ENCODE results near the gene GPANK1. TPM values are rescaled to one million over a fixed set of nuclear protein-coding genes. Genes with fewer than 3 reads are reported as not detected.

The GPANK1 gene
- total and polyA plus RNA-seq, 10 of the 15 experiments (the other 5 are each of a cell fraction or from before 2014, with no cell fraction given): 11.7 to 36.3 (median 17.5) TPM

DNA sequence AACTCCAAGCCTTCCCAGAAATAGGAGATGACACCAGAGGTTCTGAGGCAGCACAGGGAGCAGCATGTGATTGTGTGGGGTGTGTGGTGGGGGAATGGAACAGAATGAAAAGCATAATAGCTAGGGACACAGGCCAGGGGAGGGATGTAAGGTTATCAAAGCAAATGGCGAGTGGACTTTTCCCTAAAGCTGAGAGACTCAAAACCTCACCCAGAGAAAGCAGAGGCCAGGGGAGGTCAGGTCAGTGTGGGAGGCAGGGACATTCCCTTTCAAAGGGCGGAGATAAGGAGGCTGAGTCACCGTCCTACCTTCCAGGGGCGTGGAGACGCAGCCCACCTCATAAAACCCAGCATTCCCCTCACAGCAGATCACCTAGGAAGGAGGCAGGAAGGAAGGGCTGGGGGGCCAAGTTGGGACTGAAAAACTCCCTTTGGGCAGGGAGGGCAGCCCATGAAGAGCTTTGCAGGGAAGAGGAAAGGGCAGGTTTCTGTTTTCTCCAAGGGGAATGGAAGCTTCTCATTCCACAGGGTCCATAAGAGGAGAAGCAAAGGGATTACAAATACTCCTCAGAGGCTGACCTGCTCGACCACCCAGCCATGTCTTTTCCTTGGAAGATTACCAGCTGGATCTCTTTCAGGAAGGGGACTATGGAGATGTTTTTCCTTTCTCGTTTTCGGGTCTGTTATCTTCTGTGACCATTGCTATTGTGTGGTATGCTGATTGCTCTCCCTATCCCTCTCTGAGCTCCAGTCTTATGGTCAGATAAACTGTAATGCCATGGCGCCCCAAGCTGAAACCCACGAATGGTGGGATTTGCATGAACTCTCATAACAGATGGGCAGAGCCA is 25.7 kb upstream of the GPANK1 start:
- H3K27ac ChIP-seq (ENCODE audit: control insufficient read depth, insufficient read depth): no peak overlapping the region
- no peak overlapping the region for H3K9ac ChIP-seq (ENCODE audit: control insufficient read depth, insufficient read depth, low read length)
- in situ Hi-C loops (cut with MboI): no loop called here
- no peaks in the 10 kb centered on the region for H3K4me1 ChIP-seq (ENCODE audit: control insufficient read depth, insufficient read depth, low read length)
- FAIRE-seq: no peak
- H3K4me2 ChIP-seq (ENCODE audit: control insufficient read depth, insufficient read depth): no peak overlapping the region
- no peak overlapping the region for H2AFZ ChIP-seq (ENCODE audit: control insufficient read depth, low read depth, low read length)
- ChIA-PET CTCF (interaction anchor here (0.7 to 2.3 kb wide), 3 partner anchors 15 to 139 kb away, joined by 4 to 7 read pairs (median 5); no protein-coding TSS in a partner anchor), RAD21 (ENCODE audit: unreplicated experiment) (interaction anchor here (1.1 kb wide), 1 partner anchor 68 kb away, joined by 3 read pairs; no protein-coding TSS in a partner anchor), SMC1A (ENCODE audit: uncharacterized antibody, unreplicated experiment) (interaction anchor here (0.7 to 0.8 kb wide), 3 partner anchors 11 to 173 kb away, joined by 3 to 4 read pairs (median 3); no protein-coding TSS in a partner anchor), POLR2A (interaction anchor here (0.5 to 0.8 kb wide), 3 partner anchors 28 to 140 kb away, joined by 3 to 7 read pairs (median 3); no protein-coding TSS in a partner anchor)
- peaks cover 15 to 41% of the 10 kb centered on the region in 2 experiments for H3K36me3 ChIP-seq (ENCODE audit: control insufficient read depth in 2 of 2, insufficient read depth in 2 of 2, low read length in 1 of 2)
- intact Hi-C loops (cut with micrococcal nuclease; ENCODE audit: unreplicated experiment): no loop called here
- TF ChIP-seq ZSCAN29 (IDR thresholded peaks at IDR 0.05) (no peak), TAF1 (IDR thresholded peaks at IDR 0.05; ENCODE audit: borderline replicate concordance, low read depth, low read length) (no peak), EP300 (IDR thresholded peaks at IDR 0.05; ENCODE audit: borderline replicate concordance in 1 of 2, control insufficient read depth in 1 of 2, low read depth in 2 of 2, low read length in 2 of 2) (no peak), ZNF217 (IDR thresholded peaks at IDR 0.05) (no peak), BHLHE40 (IDR thresholded peaks at IDR 0.05; ENCODE audit: borderline replicate concordance in 1 of 2, low read depth in 2 of 2, low read length in 1 of 2) (no peak), MXI1 (IDR thresholded peaks at IDR 0.05; ENCODE audit: low read depth, low read length) (no peak), PML (IDR thresholded peaks at IDR 0.05; ENCODE audit: low read length) (no peak), ZNF24 (IDR thresholded peaks at IDR 0.05) (no peak), KDM1A (IDR thresholded peaks at IDR 0.05; ENCODE audit: borderline replicate concordance) (no peak), EGR1 (IDR thresholded peaks at IDR 0.05; ENCODE audit: borderline replicate concordance in 1 of 2, low read depth in 2 of 2, low read length in 2 of 2) (no peak), SIX5 (IDR thresholded peaks at IDR 0.05; ENCODE audit: low read depth, low read length, severe bottlenecking) (no peak), GATAD2B (conservative IDR thresholded peaks at IDR 0.05; ENCODE audit: low read depth) (no peak), CREB1 (IDR thresholded peaks at IDR 0.05; ENCODE audit: low read depth) (no peak), ATF7 (IDR thresholded peaks at IDR 0.05; ENCODE audit: low read depth) (no peak), CHD2 (IDR thresholded peaks at IDR 0.05; ENCODE audit: borderline replicate concordance, low read depth, low read length) (no peak), BACH1 (IDR thresholded peaks at IDR 0.05; ENCODE audit: borderline replicate concordance) (no peak)
- TF ChIP-seq, protein P1, sequence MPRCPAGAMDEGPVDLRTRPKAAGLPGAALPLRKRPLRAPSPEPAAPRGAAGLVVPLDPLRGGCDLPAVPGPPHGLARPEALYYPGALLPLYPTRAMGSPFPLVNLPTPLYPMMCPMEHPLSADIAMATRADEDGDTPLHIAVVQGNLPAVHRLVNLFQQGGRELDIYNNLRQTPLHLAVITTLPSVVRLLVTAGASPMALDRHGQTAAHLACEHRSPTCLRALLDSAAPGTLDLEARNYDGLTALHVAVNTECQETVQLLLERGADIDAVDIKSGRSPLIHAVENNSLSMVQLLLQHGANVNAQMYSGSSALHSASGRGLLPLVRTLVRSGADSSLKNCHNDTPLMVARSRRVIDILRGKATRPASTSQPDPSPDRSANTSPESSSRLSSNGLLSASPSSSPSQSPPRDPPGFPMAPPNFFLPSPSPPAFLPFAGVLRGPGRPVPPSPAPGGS (IDR thresholded peaks at IDR 0.05; ENCODE audit: borderline replicate concordance, insufficient read depth, low read depth, low read length, poor library complexity, severe bottlenecking): no peak
- TF ChIP-seq, protein P2, sequence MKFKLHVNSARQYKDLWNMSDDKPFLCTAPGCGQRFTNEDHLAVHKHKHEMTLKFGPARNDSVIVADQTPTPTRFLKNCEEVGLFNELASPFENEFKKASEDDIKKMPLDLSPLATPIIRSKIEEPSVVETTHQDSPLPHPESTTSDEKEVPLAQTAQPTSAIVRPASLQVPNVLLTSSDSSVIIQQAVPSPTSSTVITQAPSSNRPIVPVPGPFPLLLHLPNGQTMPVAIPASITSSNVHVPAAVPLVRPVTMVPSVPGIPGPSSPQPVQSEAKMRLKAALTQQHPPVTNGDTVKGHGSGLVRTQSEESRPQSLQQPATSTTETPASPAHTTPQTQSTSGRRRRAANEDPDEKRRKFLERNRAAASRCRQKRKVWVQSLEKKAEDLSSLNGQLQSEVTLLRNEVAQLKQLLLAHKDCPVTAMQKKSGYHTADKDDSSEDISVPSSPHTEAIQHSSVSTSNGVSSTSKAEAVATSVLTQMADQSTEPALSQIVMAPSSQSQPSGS (IDR thresholded peaks at IDR 0.05; ENCODE audit: low read length): no peak
- ATAC-seq: no peak
- WGBS (ENCODE audit: insufficient coverage, insufficient replicate concordance, low lambda C conversion rate, missing lambda C conversion rate): 76% methylated on average over 10 of the region's 10 CpGs
- no peak overlapping the region for H3K4me3 ChIP-seq
- no peak for DNase-seq (ENCODE audit: low read depth, low spot score)
- no peaks in the 10 kb centered on the region for H3K79me2 ChIP-seq (ENCODE audit: control insufficient read depth, insufficient read depth, low read length)
- H3K9me3 ChIP-seq (replicated peaks; ENCODE audit: control insufficient read depth, insufficient read depth, low read length): no peaks in the 10 kb centered on the region
- no peaks in the 10 kb centered on the region for H3K27me3 ChIP-seq (replicated peaks in 1 of 2; ENCODE audit: control insufficient read depth in 2 of 2, insufficient read depth in 2 of 2, low read length in 1 of 2)
- H4K20me1 ChIP-seq (ENCODE audit: control insufficient read depth, insufficient read depth): no peaks in the 10 kb centered on the region
- no TSS peak for BruUV-seq (replicated peaks)

All from GM12878 (cell line).